GM23248 (cell line): ENCODE data around the gene IFNA17.

ENCODE experiments used
- EZH2 ChIP-seq: fragments of 200-600 bp; sonication (generic); IDR thresholded peaks from 2 replicates; pipeline ENCODE4 v1.6.1; 2018; ENCODE audit warnings: antibody characterized with exemption, mild to moderate bottlenecking; ENCODE audit not compliant: insufficient read depth, poor library complexity, severe bottlenecking
- EZH2phosphoT487 ChIP-seq: fragments of 200-600 bp; sonication (generic); IDR thresholded peaks from 2 replicates; pipeline ENCODE4 v1.6.1; 2018; ENCODE audit warnings: antibody characterized with exemption, moderate library complexity, mild to moderate bottlenecking, low read depth; ENCODE audit not compliant: insufficient read depth

DNA sequence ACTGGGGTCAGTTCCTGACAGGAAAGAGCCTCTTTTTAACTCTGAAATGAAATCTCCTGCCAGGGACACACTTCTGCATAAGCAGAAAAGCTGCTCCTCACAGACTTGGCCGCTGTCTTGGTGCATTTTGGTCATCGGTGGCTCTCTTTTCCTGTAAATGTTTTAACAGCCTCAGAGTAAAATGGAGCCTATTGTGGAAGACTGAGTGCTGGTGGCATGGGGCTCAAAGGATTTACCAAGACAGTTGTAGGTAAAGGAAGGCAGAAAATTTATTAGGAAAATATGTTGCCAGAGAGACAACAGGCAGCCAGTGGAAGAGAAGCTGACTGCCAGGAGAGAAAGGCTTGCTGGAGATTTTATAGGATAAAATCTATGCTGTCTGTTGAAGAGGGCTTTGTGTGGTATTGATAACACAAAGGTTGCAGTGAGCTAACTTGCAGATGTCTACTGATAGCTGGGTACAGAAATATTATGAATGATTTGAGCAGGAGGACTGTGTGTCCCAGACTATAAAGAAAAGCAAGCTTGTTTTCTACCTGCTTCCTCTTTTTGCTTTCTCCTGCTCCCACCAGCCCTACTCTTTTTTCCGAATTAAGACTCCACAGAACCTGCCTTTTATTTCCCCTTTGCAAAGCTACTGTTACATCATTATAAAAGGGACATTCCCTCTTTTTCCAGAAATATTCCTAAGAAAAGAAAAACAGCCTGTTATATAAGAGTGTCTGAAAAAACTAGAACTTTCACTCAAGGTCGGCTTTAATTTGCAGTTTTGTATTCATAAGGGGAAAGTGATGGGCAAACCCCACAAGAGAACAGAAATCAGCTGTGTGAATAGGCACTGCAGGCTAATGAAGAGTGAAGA is 39.7 kb upstream of the IFNA17 start:
- TF ChIP-seq EZH2 (no peak), EZH2phosphoT487 (no peak)
